Measurements from ENCODE around the gene RIC1.
"Not testable (repeated sequence)": the region's sequence is repeated elsewhere in the genome, so short reads cannot be mapped to it uniquely, and the experiment has no call there.

Gene RIC1

GRCh38 chr9:5628530-5629311 is at the start of gene RIC1:
RIC1 (plus strand) TSS chr9:5629107; CDS start chr9:5629310, 203 bp downstream.
- peak; percentile 75 for DNase-seq (ENCODE audit: insufficient read length, low spot score)
- FAIRE-seq = peak; percentile 96

- DNase-seq (ENCODE audit: insufficient read length, low spot score) = no peak
- FAIRE-seq = peak; percentile 87
These were observed 49.0 kb upstream of the RIC1 start for GRCh38 chr9:5579881-5580280.

- DNase-seq (ENCODE audit: insufficient read length, low spot score) (no peak), FAIRE-seq (peak; percentile 52)
These were observed 48.3 kb upstream of the RIC1 start for GRCh38 chr9:5580650-5581049.

- peak; percentile 4 for FAIRE-seq
- DNase-seq (ENCODE audit: insufficient read length, low spot score) = not testable (repeated sequence)
These were observed 47.2 kb upstream of the RIC1 start for GRCh38 chr9:5581706-5582105.

- FAIRE-seq = peak; percentile 94
These were observed 46.1 kb upstream of the RIC1 start for GRCh38 chr9:5582835-5583195.

GRCh38 chr9:5586391-5586802 is 42.5 kb upstream of the RIC1 start:
- no peak for FAIRE-seq
- DNase-seq (ENCODE audit: insufficient read length, low spot score) = no peak

More at GRCh38 chr9:5582835-5583195, 46.1 kb upstream of the RIC1 start:
- DNase-seq (ENCODE audit: insufficient read length, low spot score) = no peak

- DNase-seq (ENCODE audit: insufficient read length, low spot score) = no peak
- peak; percentile 95 for FAIRE-seq
These were observed 41.9 kb upstream of the RIC1 start for GRCh38 chr9:5587024-5587423.

GRCh38 chr9:5592231-5592630 is 36.7 kb upstream of the RIC1 start:
- FAIRE-seq (peak; percentile 31), DNase-seq (ENCODE audit: insufficient read length, low spot score) (no peak)

GRCh38 chr9:5592904-5593303 is 36.0 kb upstream of the RIC1 start:
- peak; percentile 79 for FAIRE-seq
- DNase-seq (ENCODE audit: insufficient read length, low spot score) = no peak

GRCh38 chr9:5593904-5594303 is 35.0 kb upstream of the RIC1 start:
- no peak for DNase-seq (ENCODE audit: insufficient read length, low spot score)
- FAIRE-seq = peak; percentile 99

GRCh38 chr9:5596173-5596572 is 32.7 kb upstream of the RIC1 start:
- FAIRE-seq = peak; percentile 86
- DNase-seq (ENCODE audit: insufficient read length, low spot score) = no peak

GRCh38 chr9:5608298-5609225 is 20.3 kb upstream of the RIC1 start:
- DNase-seq (ENCODE audit: insufficient read length, low spot score) (no peak), FAIRE-seq (peak; percentile 98)

GRCh38 chr9:5609226-5609596 is 19.7 kb upstream of the RIC1 start:
- DNase-seq (ENCODE audit: insufficient read length, low spot score) (no peak), FAIRE-seq (no peak)

- DNase-seq (ENCODE audit: insufficient read length, low spot score) (no peak), FAIRE-seq (peak; percentile 82)
These were observed 18.4 kb upstream of the RIC1 start for GRCh38 chr9:5610491-5610890.

GRCh38 chr9:5611321-5612184 is 17.4 kb upstream of the RIC1 start:
- FAIRE-seq (no peak), DNase-seq (ENCODE audit: insufficient read length, low spot score) (no peak)

GRCh38 chr9:5612185-5612530 is 16.7 kb upstream of the RIC1 start:
- FAIRE-seq = no peak
- DNase-seq (ENCODE audit: insufficient read length, low spot score) = no peak

- no peak for FAIRE-seq
- DNase-seq (ENCODE audit: insufficient read length, low spot score) = no peak
These were observed 14.7 kb upstream of the RIC1 start for GRCh38 chr9:5614192-5614591.

- no peak for DNase-seq (ENCODE audit: insufficient read length, low spot score)
- no peak for FAIRE-seq
These were observed 13.9 kb upstream of the RIC1 start for GRCh38 chr9:5614985-5615384.

- FAIRE-seq = peak; percentile 96
- no peak for DNase-seq (ENCODE audit: insufficient read length, low spot score)
These were observed 11.2 kb upstream of the RIC1 start for GRCh38 chr9:5617749-5618148.

- DNase-seq (ENCODE audit: insufficient read length, low spot score) (no peak), FAIRE-seq (no peak)
These were observed 8.4 kb upstream of the RIC1 start for GRCh38 chr9:5620494-5620893.

- DNase-seq (ENCODE audit: insufficient read length, low spot score) = no peak
- no peak for FAIRE-seq
These were observed 7.6 kb upstream of the RIC1 start for GRCh38 chr9:5621327-5621726.
